Panc1 (cell line): ENCODE results near the gene SH2D2A. TPM values are rescaled to one million over a fixed set of nuclear protein-coding genes. Genes with fewer than 3 reads are reported as not detected.

ENCODE experiments used
- ATAC-seq: fragments of 200-7000 bp; cut with Tn5 transposase; 2 replicates; pipeline ENCODE4 v1.9.1; 2020; ENCODE audit warnings: mild to moderate bottlenecking, moderate library complexity
- BruUV-seq: library from RNA; stranded (reverse); fragments of 400-500 nt; replicated peaks from 2 replicates; lab custom pipeline; 2021; lab: Mats Ljungman, UMichigan
- CTCF ChIA-PET: fragments of 300-600 bp; sonication (Branson Sonifier 250); formaldehyde crosslinking; loops from one replicate; lab custom pipeline; 2022; ENCODE audit warnings: antibody characterized with exemption; lab: Charles Lee
- POLR2A ChIA-PET: fragments of 300-600 bp; sonication (Branson Sonifier 250); formaldehyde crosslinking; loops from one replicate; lab custom pipeline; 2022; ENCODE audit warnings: antibody characterized with exemption; lab: Charles Lee
- DNase-seq: peaks from one replicate; pipeline ENCODE4 v3.0.0-alpha.2; 2010; ENCODE audit warnings: low read depth, low spot score
- H3K27ac ChIP-seq: 2 replicates; pipeline ENCODE4 v1.5.1; 2011; ENCODE audit warnings: mild to moderate bottlenecking, low read length, inconsistent platforms
- H3K27me3 ChIP-seq: fragments of 200-500 bp; sonication (Bioruptor generic); 2 replicates; pipeline ENCODE4 v1.6.0; 2014; ENCODE audit warnings: low read length, inconsistent platforms; ENCODE audit not compliant: control insufficient read depth, insufficient read depth
- H3K36me3 ChIP-seq: fragments of 200-500 bp; sonication (Bioruptor generic); 2 replicates; pipeline ENCODE4 v1.5.1; 2014; ENCODE audit warnings: inconsistent platforms, mild to moderate bottlenecking, low read length, moderate library complexity; ENCODE audit not compliant: control insufficient read depth, insufficient read depth
- H3K4me1 ChIP-seq: 2 replicates; pipeline ENCODE4 v1.5.1; 2011; ENCODE audit warnings: inconsistent platforms, mild to moderate bottlenecking, low read length, moderate library complexity; ENCODE audit not compliant: control insufficient read depth, insufficient read depth
- H3K4me3 ChIP-seq, 2 experiments: 2 replicates each; pipeline ENCODE4 v1.5.1; 2011 to 2012; ENCODE audit warnings: low read depth in 2 of 2, low read length in 2 of 2, mild to moderate bottlenecking in 2 of 2, inconsistent platforms in 1 of 2, moderate library complexity in 1 of 2
- H3K9me3 ChIP-seq: fragments of 200-500 bp; sonication (Bioruptor generic); 2 replicates; pipeline ENCODE4 v1.5.1; 2014; ENCODE audit warnings: low read depth, mild to moderate bottlenecking, inconsistent platforms, low read length, moderate library complexity; ENCODE audit not compliant: control insufficient read depth, insufficient read depth
- CTCF ChIP-seq: fragments of 450-650 bp; IDR thresholded peaks from 2 replicates; pipeline ENCODE4 v1.5.1; 2017; ENCODE audit warnings: mild to moderate bottlenecking
- POLR2AphosphoS5 ChIP-seq: IDR thresholded peaks from 2 replicates; pipeline ENCODE4 v1.6.1; 2012; ENCODE audit warnings: mild to moderate bottlenecking, low read depth, low read length, moderate library complexity
- REST ChIP-seq, 2 experiments: IDR thresholded peaks; 2 replicates each; pipeline ENCODE4 v1.6.1; 2011 to 2012; ENCODE audit warnings: low read depth in 2 of 2, control low read depth in 1 of 2, low read length in 1 of 2, mild to moderate bottlenecking in 1 of 2, moderate library complexity in 1 of 2; ENCODE audit not compliant: insufficient read depth in 1 of 2
- SIN3A ChIP-seq: IDR thresholded peaks from 2 replicates; pipeline ENCODE4 v1.6.1; 2012; ENCODE audit warnings: low read depth, mild to moderate bottlenecking, low read length, moderate library complexity, borderline replicate concordance; ENCODE audit not compliant: insufficient read depth
- TCF7L2 ChIP-seq: IDR thresholded peaks from 2 replicates; pipeline ENCODE4 v1.6.1; 2011; ENCODE audit warnings: mild to moderate bottlenecking, low read depth, low read length, inconsistent platforms
- in situ Hi-C: cut with HindIII; loops from 2 replicates; pipeline ENCODE4 v1.10.0; 2016; ENCODE audit warnings: low sequenced_read_pairs, low pct_unique_long_range_greater_than_20kb
- intact Hi-C: fragments of 100-400 bp; cut with micrococcal nuclease; formaldehyde crosslinking; loops from one replicate; pipeline ENCODE4 v1.10.0; 2022; ENCODE audit not compliant: unreplicated experiment
- total RNA-seq: library from RNA; stranded (reverse); gene quantifications from one replicate; pipeline ENCODE4 v1.2.1, GENCODE V29; 2021; ENCODE audit not compliant: unreplicated experiment

The SH2D2A gene
- total RNA-seq, 1 experiment from 2014 or later, result 0.69 TPM

DNA sequence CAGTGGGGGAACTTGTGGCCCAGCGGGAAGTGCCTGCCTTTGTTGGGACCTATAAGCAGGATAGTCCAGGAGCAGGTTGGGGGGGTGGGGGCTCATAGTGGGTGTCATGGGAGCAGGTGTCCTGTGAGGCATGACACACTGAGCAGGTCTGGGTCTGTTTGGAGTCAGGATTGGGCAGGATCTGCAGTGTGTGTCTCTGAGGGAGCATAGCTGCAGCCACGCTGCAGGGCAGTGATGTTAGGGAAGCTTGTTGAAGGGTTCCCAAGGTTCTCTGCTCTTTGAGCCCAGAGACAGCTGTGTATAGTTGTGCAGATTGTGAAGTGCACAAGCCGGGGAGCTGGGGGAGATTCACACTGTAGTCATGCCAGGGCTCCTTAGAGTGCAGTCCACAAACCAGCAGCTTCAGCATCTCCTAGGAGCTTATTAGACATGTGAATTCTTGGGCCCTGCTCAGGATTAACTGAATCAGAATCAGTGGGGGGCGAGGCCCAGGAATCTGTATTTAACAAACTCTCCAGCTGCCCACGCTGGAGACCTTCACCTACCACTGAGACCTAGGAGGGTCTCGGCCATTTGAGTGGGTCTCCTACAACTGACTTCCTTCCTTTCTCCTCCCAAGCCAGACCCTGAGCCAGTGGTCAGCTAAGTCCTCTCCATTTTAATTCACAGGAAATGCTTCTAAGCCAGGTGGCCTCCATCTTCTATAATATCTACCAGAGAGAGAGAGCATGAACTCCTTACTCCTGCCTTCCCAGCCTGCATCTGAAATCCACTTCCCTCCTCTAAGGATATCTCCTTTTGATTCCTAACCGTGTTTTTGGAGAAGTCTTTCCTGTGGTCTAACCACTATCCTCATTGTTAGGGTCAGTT is 31.2 kb upstream of the SH2D2A start:
- TF ChIP-seq SIN3A, result no peak
- no peak for TF ChIP-seq REST (IDR thresholded peaks at IDR 0.05; ENCODE audit: insufficient read depth in 1 of 2, low read depth in 2 of 2, low read length in 1 of 2)
- no peak for TF ChIP-seq TCF7L2
- TF ChIP-seq POLR2AphosphoS5, result no peak
- no peak for TF ChIP-seq CTCF
- H3K9me3 ChIP-seq, result no peaks in the 10 kb centered on the region
- no peak overlapping the region for H3K4me3 ChIP-seq
- in situ Hi-C loops (no loop called here), intact Hi-C loops (no loop called here)
- H3K27ac ChIP-seq, result no peak overlapping the region
- no TSS peak for BruUV-seq
- CTCF ChIA-PET, result interaction anchor here (1.4 kb wide), 1 partner anchor 12 kb away, joined by 3 read pairs; no protein-coding TSS in a partner anchor
- H3K27me3 ChIP-seq, result no peaks in the 10 kb centered on the region
- 0 out of 2 replicates have a peak, but pooled peaks have one; percentile 28 for ATAC-seq
- no peak for DNase-seq
- H3K36me3 ChIP-seq, result no peaks in the 10 kb centered on the region
- POLR2A ChIA-PET, result no interaction called here
- no peaks in the 10 kb centered on the region for H3K4me1 ChIP-seq

GRCh38 chr1:156846643-156847042 is 30.0 kb upstream of the SH2D2A start:
- Histone ChIP-seq H3K36me3 (no peaks in the 10 kb centered on the region), H3K4me1 (no peaks in the 10 kb centered on the region), H3K27ac (no peak overlapping the region), H3K27me3 (no peaks in the 10 kb centered on the region), H3K9me3 (no peaks in the 10 kb centered on the region), H3K4me3 (no peak overlapping the region)
- ATAC-seq (no peak), DNase-seq (no peak)
- no TSS peak for BruUV-seq
- ChIA-PET CTCF (no interaction called here), POLR2A (no interaction called here)
- intact Hi-C loops (no loop called here), in situ Hi-C loops (no loop called here)
- TF ChIP-seq SIN3A (no peak), POLR2AphosphoS5 (no peak), REST (IDR thresholded peaks at IDR 0.05; ENCODE audit: insufficient read depth in 1 of 2, low read depth in 2 of 2, low read length in 1 of 2) (no peak), TCF7L2 (no peak), CTCF (no peak)
